ENCODE measurements around the gene CRK.

DNA sequence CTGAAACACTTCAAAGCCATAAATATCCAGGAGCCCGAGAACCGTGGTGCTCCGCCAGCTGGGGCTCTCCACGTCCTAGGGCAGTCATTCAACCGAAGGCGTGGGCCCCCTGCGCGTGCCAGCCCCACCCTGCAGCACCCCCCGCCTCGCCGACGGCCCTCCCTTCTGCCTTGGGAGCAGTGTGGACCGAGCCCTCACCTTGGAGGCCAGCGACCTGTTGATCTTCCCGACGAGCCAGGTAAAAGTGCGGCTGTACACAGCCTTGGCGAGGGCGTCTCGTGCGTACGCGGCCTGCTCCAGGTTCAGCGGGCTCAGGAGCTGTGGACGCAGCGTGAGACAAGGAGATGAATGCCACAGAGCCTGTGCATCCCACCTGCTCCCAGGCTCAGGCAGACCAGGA, 22.4 kb upstream of the CRK start:
- no peak for TF ChIP-seq POLR2A (IDR thresholded peaks at IDR 0.05; ENCODE audit: extremely low read depth, insufficient read length)
- TF ChIP-seq, protein P1, sequence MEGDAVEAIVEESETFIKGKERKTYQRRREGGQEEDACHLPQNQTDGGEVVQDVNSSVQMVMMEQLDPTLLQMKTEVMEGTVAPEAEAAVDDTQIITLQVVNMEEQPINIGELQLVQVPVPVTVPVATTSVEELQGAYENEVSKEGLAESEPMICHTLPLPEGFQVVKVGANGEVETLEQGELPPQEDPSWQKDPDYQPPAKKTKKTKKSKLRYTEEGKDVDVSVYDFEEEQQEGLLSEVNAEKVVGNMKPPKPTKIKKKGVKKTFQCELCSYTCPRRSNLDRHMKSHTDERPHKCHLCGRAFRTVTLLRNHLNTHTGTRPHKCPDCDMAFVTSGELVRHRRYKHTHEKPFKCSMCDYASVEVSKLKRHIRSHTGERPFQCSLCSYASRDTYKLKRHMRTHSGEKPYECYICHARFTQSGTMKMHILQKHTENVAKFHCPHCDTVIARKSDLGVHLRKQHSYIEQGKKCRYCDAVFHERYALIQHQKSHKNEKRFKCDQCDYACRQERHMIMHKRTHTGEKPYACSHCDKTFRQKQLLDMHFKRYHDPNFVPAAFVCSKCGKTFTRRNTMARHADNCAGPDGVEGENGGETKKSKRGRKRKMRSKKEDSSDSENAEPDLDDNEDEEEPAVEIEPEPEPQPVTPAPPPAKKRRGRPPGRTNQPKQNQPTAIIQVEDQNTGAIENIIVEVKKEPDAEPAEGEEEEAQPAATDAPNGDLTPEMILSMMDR (IDR thresholded peaks at IDR 0.05; ENCODE audit: low read depth, low read length): no peak

Data from NB4 (cell line).